ENCODE measurements around the gene CCDC92B.

The CCDC92B gene

DNA sequence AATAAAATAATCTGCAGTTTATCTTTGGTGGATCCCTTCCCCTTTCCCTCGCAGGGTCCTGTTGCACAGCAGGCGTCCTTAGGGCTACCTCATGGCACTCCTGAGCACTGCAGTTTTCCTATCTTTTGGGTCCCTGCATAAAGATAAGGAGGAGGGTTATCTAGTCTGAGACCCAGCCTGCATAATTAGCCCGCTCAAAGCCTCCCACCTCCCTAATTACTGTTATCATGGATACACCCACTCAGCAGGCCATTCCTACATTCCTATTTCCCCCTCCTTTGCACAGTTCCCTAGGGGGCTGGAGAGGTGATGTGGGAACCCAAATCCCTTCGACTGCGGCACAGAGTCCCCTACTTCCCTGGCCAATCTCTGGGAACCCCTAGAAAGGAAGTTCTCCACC, 32.8 kb downstream of the CCDC92B start:
- DNase-seq (ENCODE audit: low read depth), result no peak
- TF ChIP-seq, protein P1, sequence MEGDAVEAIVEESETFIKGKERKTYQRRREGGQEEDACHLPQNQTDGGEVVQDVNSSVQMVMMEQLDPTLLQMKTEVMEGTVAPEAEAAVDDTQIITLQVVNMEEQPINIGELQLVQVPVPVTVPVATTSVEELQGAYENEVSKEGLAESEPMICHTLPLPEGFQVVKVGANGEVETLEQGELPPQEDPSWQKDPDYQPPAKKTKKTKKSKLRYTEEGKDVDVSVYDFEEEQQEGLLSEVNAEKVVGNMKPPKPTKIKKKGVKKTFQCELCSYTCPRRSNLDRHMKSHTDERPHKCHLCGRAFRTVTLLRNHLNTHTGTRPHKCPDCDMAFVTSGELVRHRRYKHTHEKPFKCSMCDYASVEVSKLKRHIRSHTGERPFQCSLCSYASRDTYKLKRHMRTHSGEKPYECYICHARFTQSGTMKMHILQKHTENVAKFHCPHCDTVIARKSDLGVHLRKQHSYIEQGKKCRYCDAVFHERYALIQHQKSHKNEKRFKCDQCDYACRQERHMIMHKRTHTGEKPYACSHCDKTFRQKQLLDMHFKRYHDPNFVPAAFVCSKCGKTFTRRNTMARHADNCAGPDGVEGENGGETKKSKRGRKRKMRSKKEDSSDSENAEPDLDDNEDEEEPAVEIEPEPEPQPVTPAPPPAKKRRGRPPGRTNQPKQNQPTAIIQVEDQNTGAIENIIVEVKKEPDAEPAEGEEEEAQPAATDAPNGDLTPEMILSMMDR (IDR thresholded peaks at IDR 0.05; ENCODE audit: low read depth, low read length), result no peak
- TF ChIP-seq MYC (IDR thresholded peaks at IDR 0.05; ENCODE audit: low read depth, low read length) (no peak), POLR2A (IDR thresholded peaks at IDR 0.05; ENCODE audit: extremely low read depth, insufficient read length) (no peak)
- TF ChIP-seq, protein P2, sequence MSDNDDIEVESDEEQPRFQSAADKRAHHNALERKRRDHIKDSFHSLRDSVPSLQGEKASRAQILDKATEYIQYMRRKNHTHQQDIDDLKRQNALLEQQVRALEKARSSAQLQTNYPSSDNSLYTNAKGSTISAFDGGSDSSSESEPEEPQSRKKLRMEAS (IDR thresholded peaks at IDR 0.05; ENCODE audit: low read depth, low read length), result no peak
- no peak overlapping the region for H3K4me3 ChIP-seq (ENCODE audit: low read depth, low read length)

DNA sequence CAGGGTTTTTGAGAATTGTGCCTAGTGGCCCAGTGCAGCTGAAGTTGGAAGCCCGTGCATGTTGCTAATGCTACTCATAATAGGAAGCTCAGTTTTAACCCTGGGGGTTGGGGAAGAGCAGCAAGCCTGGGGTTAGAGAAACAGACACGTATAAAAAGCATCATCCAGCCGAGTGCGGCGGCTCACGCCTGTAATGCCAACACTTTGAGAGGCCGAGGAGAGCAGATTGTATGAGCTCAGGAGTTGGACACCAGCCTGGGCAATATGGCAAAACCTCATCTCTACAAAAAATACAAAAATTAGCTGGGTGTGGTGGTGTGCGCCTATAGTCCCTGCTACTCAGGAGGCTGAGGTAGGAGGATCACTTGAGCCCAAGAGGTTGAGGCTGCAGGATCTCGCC, 35.6 kb downstream of the CCDC92B start:
- TF ChIP-seq, protein P2 (IDR thresholded peaks at IDR 0.05; ENCODE audit: low read depth, low read length), result no peak
- TF ChIP-seq MYC (IDR thresholded peaks at IDR 0.05; ENCODE audit: low read depth, low read length), result no peak
- TF ChIP-seq, protein P1 (IDR thresholded peaks at IDR 0.05; ENCODE audit: low read depth, low read length), result no peak
- no peak for TF ChIP-seq POLR2A (IDR thresholded peaks at IDR 0.05; ENCODE audit: extremely low read depth, insufficient read length)
- no peak overlapping the region for H3K4me3 ChIP-seq (ENCODE audit: low read depth, low read length)

DNA sequence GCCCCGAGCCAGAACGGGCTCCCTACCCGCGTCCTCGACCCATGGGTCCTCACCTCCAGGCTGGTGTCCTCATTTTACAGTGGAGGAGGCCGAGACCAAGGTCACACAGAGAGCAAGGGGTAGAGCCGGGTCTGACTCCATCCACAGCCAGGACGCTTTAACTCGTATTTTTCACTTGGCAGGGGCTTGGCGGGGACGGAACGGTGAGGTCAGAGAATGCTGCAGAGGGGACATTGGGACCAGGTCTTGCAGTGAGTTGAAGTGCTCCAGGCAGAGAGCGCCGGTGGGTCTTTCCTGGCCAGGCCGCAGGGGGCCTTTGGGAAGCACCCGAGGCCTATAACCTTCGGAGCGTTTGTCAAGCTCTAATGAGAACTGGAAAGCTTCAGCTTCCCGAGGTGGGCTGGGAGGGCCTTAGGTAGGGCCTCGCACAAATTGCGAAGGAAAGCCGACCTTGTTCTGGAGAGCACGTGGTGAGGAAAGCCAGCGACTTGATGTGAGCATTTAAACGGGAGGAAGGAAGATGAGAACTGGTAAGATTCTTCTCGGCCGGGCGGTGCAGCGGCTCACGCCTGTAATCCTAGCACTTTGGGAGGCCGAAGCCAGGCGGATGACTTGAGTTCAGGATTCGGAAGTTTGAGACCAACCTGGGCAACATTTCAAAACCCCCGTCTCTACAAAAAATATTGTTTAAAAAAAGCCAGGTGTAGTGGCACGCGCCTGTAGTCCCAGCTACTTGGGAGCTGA, 37.0 kb downstream of the CCDC92B start:
- DNase-seq (ENCODE audit: low read depth), result peak; percentile 41
- peak overlapping the region; percentile 71 for H3K4me3 ChIP-seq (ENCODE audit: low read depth, low read length)
- TF ChIP-seq, protein P2 (IDR thresholded peaks at IDR 0.05; ENCODE audit: low read depth, low read length), result peak; percentile 78
- TF ChIP-seq, protein P1 (IDR thresholded peaks at IDR 0.05; ENCODE audit: low read depth, low read length), result no peak

More for the DNA sequence above, 35.6 kb downstream of the CCDC92B start:
- no peak for DNase-seq (ENCODE audit: low read depth)

DNA sequence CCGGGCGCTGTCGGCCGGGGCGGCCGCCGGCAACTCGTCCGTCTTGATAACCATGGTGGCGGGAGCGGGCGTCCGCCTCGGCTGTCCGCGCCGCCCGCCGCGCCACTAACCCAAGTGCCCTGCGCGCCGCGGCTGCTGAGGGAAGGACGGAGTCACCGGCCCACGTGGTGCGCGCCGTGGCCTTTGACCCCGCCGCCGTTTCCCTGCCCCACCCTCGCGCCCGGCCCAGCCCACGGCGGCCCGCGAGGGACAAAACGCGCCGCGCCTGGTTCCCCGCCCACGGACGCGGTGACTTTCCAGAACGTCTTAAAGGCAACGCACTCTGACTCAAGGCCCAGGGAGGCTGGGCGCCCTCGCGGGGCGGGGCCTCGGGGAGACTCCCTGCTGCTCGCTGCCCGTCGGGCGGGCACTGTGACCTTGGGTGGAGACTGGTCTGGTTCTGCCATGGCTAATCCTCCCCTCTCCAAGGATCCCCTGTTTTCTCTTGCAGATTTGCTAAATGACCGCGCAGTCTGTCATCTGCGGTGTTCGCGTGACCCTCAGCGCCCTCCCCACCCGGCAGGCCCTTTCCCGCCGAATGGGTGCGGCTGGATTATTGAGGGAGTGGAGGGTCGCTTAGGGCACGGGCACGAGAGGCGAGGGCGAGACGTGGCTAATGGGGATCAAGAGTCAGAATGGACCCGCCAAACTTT, 37.7 kb downstream of the CCDC92B start, which contains the start of gene CLUH:
Gene CLUH, minus strand, starts transcription at position 157 of the 692 bp plus-strand sequence. Its CDS starts 103 bp downstream, at position 54.
- peak within 1 kb of the TSS; percentile 87 for H3K4me3 ChIP-seq (ENCODE audit: low read depth, low read length)
- peak; percentile 95 for DNase-seq (ENCODE audit: low read depth)
- TF ChIP-seq, protein P1 (IDR thresholded peaks at IDR 0.05; ENCODE audit: low read depth, low read length), result no peak
- TF ChIP-seq MYC (IDR thresholded peaks at IDR 0.05; ENCODE audit: low read depth, low read length) (peak; percentile 94), POLR2A (IDR thresholded peaks at IDR 0.05; ENCODE audit: extremely low read depth, insufficient read length) (peak; percentile 67)
- TF ChIP-seq, protein P2 (IDR thresholded peaks at IDR 0.05; ENCODE audit: low read depth, low read length), result peak; percentile 95

DNA sequence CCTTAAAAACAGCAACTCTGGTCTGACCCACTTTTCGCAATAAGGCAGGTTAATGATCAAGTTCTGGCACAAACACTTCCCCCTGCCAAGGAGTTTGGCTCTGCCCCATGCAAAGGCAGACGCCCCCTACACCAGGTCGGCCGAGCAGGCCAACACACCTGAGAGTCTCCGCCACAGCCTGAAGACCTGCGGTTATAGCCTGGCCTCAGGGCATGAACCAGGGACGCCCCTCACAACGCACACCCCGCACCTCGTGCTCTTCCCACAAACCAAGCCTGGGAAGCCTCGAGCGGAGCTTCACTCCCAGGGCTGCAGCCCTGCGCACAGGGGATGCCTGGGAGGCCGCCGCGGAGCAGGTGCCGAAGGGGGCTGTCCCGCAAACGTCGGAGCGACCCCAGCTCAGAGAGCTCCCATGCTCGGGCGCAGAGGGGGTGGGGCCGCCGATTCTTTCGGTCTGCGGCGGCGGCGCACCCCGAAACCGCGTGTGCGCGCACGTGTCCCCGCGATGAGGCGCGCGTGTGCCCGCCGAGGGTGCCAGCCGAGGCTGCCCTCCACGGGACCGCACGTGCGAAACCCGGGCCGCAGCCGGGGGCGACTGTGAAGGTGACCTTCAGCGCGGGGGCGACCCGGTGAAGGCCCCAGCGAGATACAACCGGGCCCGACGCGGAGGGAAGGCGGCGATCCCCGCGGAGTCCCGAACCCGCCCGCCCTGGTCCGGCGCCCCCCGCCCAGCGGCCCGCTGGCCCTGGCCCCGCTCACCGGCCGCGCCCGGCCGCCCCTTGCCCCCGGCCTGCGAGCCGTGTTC, 38.4 kb downstream of the CCDC92B start:
- TF ChIP-seq, protein P2 (IDR thresholded peaks at IDR 0.05; ENCODE audit: low read depth, low read length), result peak; percentile 84
- TF ChIP-seq MYC (IDR thresholded peaks at IDR 0.05; ENCODE audit: low read depth, low read length), result peak; percentile 65; the same call in 1 of the 2 replicates
- TF ChIP-seq, protein P1 (IDR thresholded peaks at IDR 0.05; ENCODE audit: low read depth, low read length), result no peak

More for the DNA sequence above, 38.4 kb downstream of the CCDC92B start:
- peak overlapping the region; percentile 87 for H3K4me3 ChIP-seq (ENCODE audit: low read depth, low read length)
- peak; percentile 48 for DNase-seq (ENCODE audit: low read depth)

All from NB4 (cell line).